Measurements from ENCODE around the gene PLEKHO1. TPM values are rescaled to one million over a fixed set of nuclear protein-coding genes. Genes with fewer than 3 reads are reported as not detected.
"Not testable (repeated sequence)": the region's sequence is repeated elsewhere in the genome, so short reads cannot be mapped to it uniquely, and the experiment has no call there.

PLEKHO1 gene
- total and polyA plus RNA-seq, 12 donors = 36.2 to 298 (median 79.9) TPM

DNA sequence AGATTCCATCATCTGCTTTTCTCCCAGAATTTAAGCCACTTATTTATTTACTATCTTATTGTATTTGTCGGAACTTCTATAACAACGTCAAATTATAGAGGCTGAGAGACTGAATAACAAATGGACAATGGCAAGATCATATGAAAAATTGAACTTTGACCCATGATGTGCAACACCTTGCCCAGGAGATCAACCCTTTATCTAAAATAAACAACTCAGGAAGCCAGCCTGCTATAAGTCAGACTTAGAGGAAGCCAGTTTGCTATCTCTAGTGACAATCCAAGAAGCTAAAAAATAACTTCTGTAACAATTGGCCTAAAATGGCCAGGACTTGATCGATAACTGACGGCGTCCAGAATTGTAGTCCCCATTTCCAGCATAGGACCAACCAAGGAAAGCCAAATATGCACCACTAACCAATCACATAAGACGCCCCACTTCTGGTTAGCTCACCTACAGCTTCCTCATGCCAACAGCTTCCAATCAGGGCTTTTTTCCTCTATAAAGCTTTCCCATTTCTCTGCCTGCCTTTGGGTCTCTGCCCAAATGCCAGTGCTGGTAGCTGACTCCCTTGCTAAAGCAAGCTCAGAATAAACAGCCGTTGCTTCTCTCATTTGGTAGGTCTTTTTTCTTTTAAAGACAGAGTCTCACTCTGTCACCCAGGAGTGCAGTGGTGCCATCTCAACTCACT is 57.7 kb downstream of the PLEKHO1 start:
- 78 to 87% (median 81%) methylated on average over 7 of the region's 7 CpGs for WGBS, 4 donors
- Histone ChIP-seq H3K4me3 (no peak overlapping the region), H3K4me1 (replicated peaks in 1 of 2) (no peaks in the 10 kb centered on the region), H3K27ac (no peak overlapping the region), H3K9me3 (replicated peaks in 1 of 3) (no peaks in the 10 kb centered on the region), H3K27me3 (no peaks in the 10 kb centered on the region), H3K36me3 (replicated peaks in 1 of 2) (no peaks in the 10 kb centered on the region)
- no peak for DNase-seq
- intact Hi-C loops (cut with DNase I) = no loop called here
- no peak for TF ChIP-seq POLR2A (IDR thresholded peaks at IDR 0.05)
- TF ChIP-seq CTCF (IDR thresholded peaks at IDR 0.05) = no peak

DNA sequence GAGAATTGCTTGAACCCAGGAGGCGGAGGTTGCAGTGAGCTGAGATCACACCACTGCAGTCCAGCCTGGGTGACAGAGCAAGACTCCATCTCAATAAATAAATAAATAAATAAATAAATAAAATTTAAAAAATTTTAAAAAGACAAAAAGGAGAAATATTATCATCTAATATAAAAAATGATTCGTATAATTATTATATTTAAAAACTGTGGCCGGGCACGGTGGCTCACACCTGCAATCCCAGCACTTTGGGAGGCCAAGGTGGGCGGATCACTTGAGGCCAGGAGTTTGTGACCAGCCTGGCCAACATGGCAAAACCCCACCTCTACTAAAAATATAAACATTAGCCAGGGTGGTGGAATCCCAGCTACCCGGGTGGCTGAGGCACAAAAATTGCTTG is 58.7 kb downstream of the PLEKHO1 start:
- DNase-seq; H3K36me3 ChIP-seq (replicated peaks in 1 of 2); H3K27ac ChIP-seq; H3K4me3 ChIP-seq; H3K4me1 ChIP-seq (replicated peaks in 1 of 2); H3K27me3 ChIP-seq; H3K9me3 ChIP-seq (replicated peaks in 1 of 3); intact Hi-C loops (cut with DNase I): not testable (repeated sequence)
- 86 to 91% (median 90%) methylated on average over 6 of the region's 6 CpGs for WGBS, 4 donors

Other genes with a start within 250 kb of the PLEKHO1 start
- gene SV2A, start 232.1 kb upstream of the PLEKHO1 start, total RNA-seq = 10 to 100 TPM in 4 of 9 donors, 1 to 10 TPM in 5; 2.8 to 31.8 (median 8.1) TPM
- gene SV2A, start 232.1 kb upstream of the PLEKHO1 start, polyA plus RNA-seq = 10 to 100 TPM; 11.1 to 24.1 (median 12.8) TPM
- 10 to 100 TPM; 10.2 to 59.3 (median 27.6) TPM for gene SF3B4, start 222.1 kb upstream of the PLEKHO1 start, total RNA-seq
- gene SF3B4, start 222.1 kb upstream of the PLEKHO1 start, polyA plus RNA-seq = 10 to 100 TPM; 41.0 to 83.6 (median 57.5) TPM
- 10 to 100 TPM; 14.5 to 70.6 (median 40.2) TPM for gene MTMR11, start 213.0 kb upstream of the PLEKHO1 start, total RNA-seq
- gene MTMR11, start 213.0 kb upstream of the PLEKHO1 start, polyA plus RNA-seq = 10 to 100 TPM; 52.6 to 70.0 (median 60.2) TPM
- 10 to 100 TPM; 14.4 to 45.7 (median 24.4) TPM for gene OTUD7B, start 139.2 kb upstream of the PLEKHO1 start, total RNA-seq
- gene OTUD7B, start 139.2 kb upstream of the PLEKHO1 start, polyA plus RNA-seq = 10 to 100 TPM in 2 of 3 donors, 1 to 10 TPM in 1; 5.7 to 18.4 (median 10.2) TPM
- gene VPS45, start 82.1 kb upstream of the PLEKHO1 start, total RNA-seq = 10 to 100 TPM; 36.5 to 78.9 (median 54.2) TPM
- gene VPS45, start 82.1 kb upstream of the PLEKHO1 start, polyA plus RNA-seq = 10 to 100 TPM; 49.2 to 67.4 (median 59.2) TPM
- gene ANP32E, start 86.2 kb downstream of the PLEKHO1 start, total RNA-seq = 10 to 100 TPM; 13.2 to 48.2 (median 23.0) TPM
- 10 to 100 TPM; 35.8 to 81.9 (median 50.3) TPM for gene ANP32E, start 86.2 kb downstream of the PLEKHO1 start, polyA plus RNA-seq
- gene CA14, start 107.9 kb downstream of the PLEKHO1 start, total RNA-seq = 1 to 10 TPM in 1 of 9 donors, under 1 TPM in 4, not detected in 4; 0.32 to 1.1 (median 0.69) TPM
- gene CA14, start 107.9 kb downstream of the PLEKHO1 start, polyA plus RNA-seq = under 1 TPM in 1 of 3 donors, not detected in 2; 0.51 TPM
- gene APH1A, start 119.1 kb downstream of the PLEKHO1 start, total RNA-seq = 100 to 1,000 TPM; 102 to 179 (median 129) TPM
- gene APH1A, start 119.1 kb downstream of the PLEKHO1 start, polyA plus RNA-seq = 10 to 100 TPM; 59.4 to 96.6 (median 88.2) TPM
- gene C1orf54, start 122.9 kb downstream of the PLEKHO1 start, total RNA-seq = 10 to 100 TPM in 2 of 9 donors, 1 to 10 TPM in 6, under 1 TPM in 1; 0.54 to 12.8 (median 8.6) TPM
- gene C1orf54, start 122.9 kb downstream of the PLEKHO1 start, polyA plus RNA-seq = 10 to 100 TPM in 2 of 3 donors, 1 to 10 TPM in 1; 7.8 to 30.8 (median 26.1) TPM
- gene CIART, start 132.6 kb downstream of the PLEKHO1 start, total RNA-seq = 10 to 100 TPM in 3 of 9 donors, 1 to 10 TPM in 6; 4.4 to 11.8 (median 8.9) TPM
- gene CIART, start 132.6 kb downstream of the PLEKHO1 start, polyA plus RNA-seq = 10 to 100 TPM in 2 of 3 donors, 1 to 10 TPM in 1; 8.9 to 24.6 (median 19.2) TPM
- 100 to 1,000 TPM in 1 of 9 donors, 10 to 100 TPM in 8; 28.9 to 105 (median 86.8) TPM for gene MRPS21, start 143.9 kb downstream of the PLEKHO1 start, total RNA-seq
- 100 to 1,000 TPM; 112 to 367 (median 296) TPM for gene MRPS21, start 143.9 kb downstream of the PLEKHO1 start, polyA plus RNA-seq
- gene PRPF3, start 171.6 kb downstream of the PLEKHO1 start, total RNA-seq = 10 to 100 TPM; 16.8 to 69.0 (median 38.1) TPM
- gene PRPF3, start 171.6 kb downstream of the PLEKHO1 start, polyA plus RNA-seq = 100 to 1,000 TPM in 2 of 3 donors, 10 to 100 TPM in 1; 51.5 to 107 (median 103) TPM
- 10 to 100 TPM; 11.3 to 44.5 (median 24.8) TPM for gene RPRD2, start 214.2 kb downstream of the PLEKHO1 start, total RNA-seq
- 10 to 100 TPM in 2 of 3 donors, 1 to 10 TPM in 1; 7.3 to 32.0 (median 11.2) TPM for gene RPRD2, start 214.2 kb downstream of the PLEKHO1 start, polyA plus RNA-seq

All from adrenal gland (tissue), 12 donors.